NCI-H2107 (cell line): Measurements from ENCODE around the gene C2orf76.
"Not testable (repeated sequence)": the region's sequence is repeated elsewhere in the genome, so short reads cannot be mapped to it uniquely, and the experiment has no call there.

Experiments
- DNase-seq: peaks from one replicate; lab custom pipeline; 2025; lab: John Stamatoyannopoulos, UW

C2orf76 gene

GRCh38 chr2:119377294-119377992 lies 10.8 kb upstream of the C2orf76 start:
- DNase-seq: no peak

GRCh38 chr2:119376810-119377209 lies 10.2 kb upstream of the C2orf76 start:
- DNase-seq: no peak

- DNase-seq: not testable (repeated sequence)
Measured at GRCh38 chr2:119376406-119376805, 9.8 kb upstream of the C2orf76 start.

- not testable (repeated sequence) for DNase-seq
Measured at GRCh38 chr2:119373907-119374745, 7.5 kb upstream of the C2orf76 start.

- DNase-seq: no peak
Measured at GRCh38 chr2:119372778-119373568, 6.3 kb upstream of the C2orf76 start.

- DNase-seq: no peak
Measured at GRCh38 chr2:119371111-119371510, 4.5 kb upstream of the C2orf76 start.

- DNase-seq: no peak
Measured at GRCh38 chr2:119369845-119370244, 3.2 kb upstream of the C2orf76 start.

- DNase-seq: no peak
Measured at GRCh38 chr2:119367472-119368099, 952 bp upstream of the C2orf76 start.

- no peak for DNase-seq
Measured at GRCh38 chr2:119366161-119366648, 429 bp downstream of the C2orf76 start.

- DNase-seq: no peak
Measured at GRCh38 chr2:119365436-119365835, 1.2 kb downstream of the C2orf76 start.

- no peak for DNase-seq
Measured at GRCh38 chr2:119364798-119365197, 1.8 kb downstream of the C2orf76 start.

GRCh38 chr2:119360423-119360966 lies 6.1 kb downstream of the C2orf76 start:
- no peak for DNase-seq

GRCh38 chr2:119359774-119360173 lies 6.9 kb downstream of the C2orf76 start:
- DNase-seq: no peak

GRCh38 chr2:119354860-119355259 lies 11.8 kb downstream of the C2orf76 start:
- no peak for DNase-seq

- DNase-seq: no peak
Measured at GRCh38 chr2:119352357-119352756, 14.3 kb downstream of the C2orf76 start.

- DNase-seq: no peak
Measured at GRCh38 chr2:119350311-119350998, 16.2 kb downstream of the C2orf76 start.

- DNase-seq: no peak
Measured at GRCh38 chr2:119349289-119349688, 17.3 kb downstream of the C2orf76 start.

- no peak for DNase-seq
Measured at GRCh38 chr2:119341684-119342083, 24.9 kb downstream of the C2orf76 start.

- no peak for DNase-seq
Measured at GRCh38 chr2:119339562-119339923, 27.1 kb downstream of the C2orf76 start.

- no peak for DNase-seq
Measured at GRCh38 chr2:119338826-119339561, 27.6 kb downstream of the C2orf76 start.
